Right renal pelvis (tissue), 4 donors: ENCODE data around the gene CSNK1A1L. TPM values are rescaled to one million over a fixed set of nuclear protein-coding genes. Genes with fewer than 3 reads are reported as not detected.
"Not testable (repeated sequence)": the region's sequence is repeated elsewhere in the genome, so short reads cannot be mapped to it uniquely, and the experiment has no call there.

Experiments used
- DNase-seq, 4 donors: peaks; one replicate each; pipeline ENCODE4 v3.0.0-alpha.2; 2013; ENCODE audit warnings: low read depth in 4 of 4, low spot score in 3 of 4, missing footprints in 1 of 4
- polyA plus RNA-seq, 4 donors: library from polyadenylated mRNA; unstranded; fragments of 120-200 nt; gene quantifications; one replicate each; pipeline ENCODE4 v1.2.1, GENCODE V29; 2013; ENCODE audit not compliant: insufficient read length in 4 of 4

CSNK1A1L gene
- polyA plus RNA-seq, 4 donors, result 0.07 to 0.16 (median 0.08) TPM

- DNase-seq, result no peak
These were observed 39.5 kb downstream of the CSNK1A1L start for GRCh38 chr13:37065890-37066526.

- no peak for DNase-seq
These were observed 45.6 kb downstream of the CSNK1A1L start for GRCh38 chr13:37059848-37060192.

GRCh38 chr13:37058910-37059847 is 46.3 kb downstream of the CSNK1A1L start, which contains the start of gene SUPT20H:
Gene SUPT20H (minus strand): TSS chr13:37059688. CDS start chr13:37051490, 8,198 bp downstream.
- peak; percentile 83 to 88 (median 84) for DNase-seq

GRCh38 chr13:37056228-37056627 is 49.2 kb downstream of the CSNK1A1L start:
- not testable (repeated sequence) for DNase-seq

Other genes with a start within 250 kb of the CSNK1A1L start
- 10 to 100 TPM; 27.2 to 33.8 (median 31.3) TPM for gene SMAD9, start 185.4 kb downstream of the CSNK1A1L start, polyA plus RNA-seq
- gene ALG5, start 106.3 kb downstream of the CSNK1A1L start, polyA plus RNA-seq, result 10 to 100 TPM; 55.6 to 60.9 (median 59.1) TPM
- 10 to 100 TPM; 62.6 to 81.4 (median 67.2) TPM for gene EXOSC8, start 104.9 kb downstream of the CSNK1A1L start, polyA plus RNA-seq
- 100 to 1,000 TPM in 2 of 4 donors, 10 to 100 TPM in 2; 86.7 to 107 (median 98.2) TPM for gene SUPT20H, start 46.0 kb downstream of the CSNK1A1L start, polyA plus RNA-seq